Measurements from ENCODE around the gene OR4D5. TPM values are rescaled to one million over a fixed set of nuclear protein-coding genes. Genes with fewer than 3 reads are reported as not detected.

Gene OR4D5
- total RNA-seq, 1 donor from 2014 or later = not detected

- no peak for TF ChIP-seq CTCF (conservative IDR thresholded peaks at IDR 0.05)
- Mint-ChIP-seq H3K36me3 (no peaks in the 10 kb centered on the region), H3K27ac (no peak overlapping the region), H3K27me3 (peaks cover 4% of the 10 kb centered on the region), H3K4me3 (no peak overlapping the region), H3K9me3 (no peaks in the 10 kb centered on the region), H3K4me1 (ENCODE audit: unreplicated experiment) (no peaks in the 10 kb centered on the region)
- no peak for DNase-seq (ENCODE audit: extremely low spot score, unreplicated experiment)
Observed at GRCh38 chr11:123905826-123906225, 33.6 kb upstream of the OR4D5 start.

- no peaks in the 10 kb centered on the region for H3K27me3 Mint-ChIP-seq
- no peak overlapping the region for H3K27ac Mint-ChIP-seq
- H3K4me1 Mint-ChIP-seq (ENCODE audit: unreplicated experiment) = no peaks in the 10 kb centered on the region
- no peak overlapping the region for H3K4me3 Mint-ChIP-seq
- DNase-seq (ENCODE audit: extremely low spot score, unreplicated experiment) = no peak
- H3K36me3 Mint-ChIP-seq = no peaks in the 10 kb centered on the region
- no peaks in the 10 kb centered on the region for H3K9me3 Mint-ChIP-seq
- no peak for TF ChIP-seq CTCF (conservative IDR thresholded peaks at IDR 0.05)
Observed at GRCh38 chr11:123920943-123921342, 18.5 kb upstream of the OR4D5 start.

- no peak for DNase-seq (ENCODE audit: extremely low spot score, unreplicated experiment)
- Mint-ChIP-seq H3K36me3 (no peaks in the 10 kb centered on the region), H3K9me3 (no peaks in the 10 kb centered on the region), H3K4me1 (ENCODE audit: unreplicated experiment) (no peaks in the 10 kb centered on the region), H3K27me3 (no peaks in the 10 kb centered on the region), H3K27ac (no peak overlapping the region), H3K4me3 (no peak overlapping the region)
- no peak for TF ChIP-seq CTCF (conservative IDR thresholded peaks at IDR 0.05)
Observed at GRCh38 chr11:123924027-123924426, 15.4 kb upstream of the OR4D5 start.

GRCh38 chr11:123942413-123942812 lies 3.0 kb downstream of the OR4D5 start:
- no peak for TF ChIP-seq CTCF (conservative IDR thresholded peaks at IDR 0.05)

GRCh38 chr11:123943738-123944137 lies 4.3 kb downstream of the OR4D5 start, which contains the start of gene OR6T1:
Gene OR6T1 (minus strand): TSS chr11:123943838. CDS start chr11:123943838, 0 bp downstream.
- Mint-ChIP-seq H3K27me3 (no peaks in the 10 kb centered on the region), H3K4me3 (no peak within 1 kb of the TSS), H3K9me3 (no peaks in the 10 kb centered on the region), H3K36me3 (no peaks in the 10 kb centered on the region), H3K4me1 (ENCODE audit: unreplicated experiment) (no peaks in the 10 kb centered on the region), H3K27ac (no peak within 1 kb of the TSS)
- no peak for DNase-seq (ENCODE audit: extremely low spot score, unreplicated experiment)
- TF ChIP-seq CTCF (conservative IDR thresholded peaks at IDR 0.05) = no peak

More at GRCh38 chr11:123942413-123942812, 3.0 kb downstream of the OR4D5 start:
- no peaks in the 10 kb centered on the region for H3K36me3 Mint-ChIP-seq
- H3K27ac Mint-ChIP-seq = no peak overlapping the region
- no peak for DNase-seq (ENCODE audit: extremely low spot score, unreplicated experiment)
- no peaks in the 10 kb centered on the region for H3K4me1 Mint-ChIP-seq (ENCODE audit: unreplicated experiment)
- no peak overlapping the region for H3K4me3 Mint-ChIP-seq
- no peaks in the 10 kb centered on the region for H3K9me3 Mint-ChIP-seq
- no peaks in the 10 kb centered on the region for H3K27me3 Mint-ChIP-seq

- no peak overlapping the region for H3K27ac Mint-ChIP-seq
- no peaks in the 10 kb centered on the region for H3K36me3 Mint-ChIP-seq
- H3K9me3 Mint-ChIP-seq = no peaks in the 10 kb centered on the region
- no peak for DNase-seq (ENCODE audit: extremely low spot score, unreplicated experiment)
- no peak for TF ChIP-seq CTCF (conservative IDR thresholded peaks at IDR 0.05)
- H3K4me1 Mint-ChIP-seq (ENCODE audit: unreplicated experiment) = no peaks in the 10 kb centered on the region
- no peak overlapping the region for H3K4me3 Mint-ChIP-seq
- H3K27me3 Mint-ChIP-seq = no peaks in the 10 kb centered on the region
Observed at GRCh38 chr11:123945132-123945531, 5.7 kb downstream of the OR4D5 start.
